Right lobe of liver (tissue), 4 donors: ENCODE results near the gene GTF3C1.

Experiments
- CTCF ChIP-seq, 4 donors: fragments of 200-600 bp in 3 of 4; fragments of 450-650 bp in 1 of 4; IDR thresholded peaks; one replicate each; pipeline versions ENCODE4 v1.5.1 to v1.8.0; 2016 to 2022; ENCODE audit warnings: antibody characterized with exemption in 4 of 4, mild to moderate bottlenecking in 2 of 4
- POLR2A ChIP-seq: fragments of 450-650 bp; IDR thresholded peaks from one replicate; pipeline ENCODE4 v1.6.1; 2017; ENCODE audit warnings: antibody characterized with exemption, mild to moderate bottlenecking
- donor health status: DM: no; HTN: no; CAD: no.
- donor health status: DM: no; HTN: no; CAD: no.
- donor health status: DM: no; HTN: yes; CAD: no.

DNA sequence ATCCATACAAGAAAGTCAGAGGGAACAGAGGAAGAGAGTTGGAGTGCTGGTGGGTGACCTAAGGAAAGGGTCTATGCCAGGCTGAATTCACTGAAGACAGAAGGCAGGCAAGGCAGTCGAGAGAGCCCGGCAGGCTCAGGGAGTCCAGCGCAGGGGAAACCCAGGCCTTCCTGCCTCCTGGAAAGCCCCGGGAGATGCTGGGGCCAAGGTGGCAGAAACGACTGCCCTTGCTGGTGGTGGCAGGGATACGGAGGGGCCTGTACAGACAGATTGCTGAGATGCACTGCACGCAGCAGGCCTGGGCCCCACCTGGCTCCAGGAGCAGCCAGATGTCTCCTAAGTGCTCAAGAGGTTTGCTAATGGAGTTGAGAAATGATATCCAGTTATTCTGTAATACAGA lies 59.8 kb downstream of the GTF3C1 start:
- TF ChIP-seq CTCF (IDR thresholded peaks at IDR 0.05) (no peak), POLR2A (no peak)
